SK-N-SH treated with all-trans-retinoic acid at 6 μM for 48 hours (cell line): ENCODE results near the gene NUBPL.

Experiments
- ATAC-seq: fragments of 200-7000 bp; cut with Tn5 transposase; 3 replicates; pipeline ENCODE4 v1.9.1; 2020; ENCODE audit warnings: mild to moderate bottlenecking, moderate library complexity
- ARNTL ChIP-seq: fragments of 450-650 bp; formaldehyde crosslinking; IDR thresholded peaks from 2 replicates; pipeline ENCODE4 v1.5.0; 2020; ENCODE audit warnings: low read depth, mild to moderate bottlenecking, moderate library complexity, borderline replicate concordance
- BACH2 ChIP-seq: fragments of 250-450 bp; sonication (Bioruptor Pico); IDR thresholded peaks from 2 replicates; pipeline ENCODE4 v1.9.0; 2021; ENCODE audit warnings: mild to moderate bottlenecking, borderline replicate concordance
- ESRRG ChIP-seq: fragments of 250-450 bp; sonication (Bioruptor Pico); IDR thresholded peaks from 2 replicates; pipeline ENCODE4 v1.6.1; 2021; ENCODE audit warnings: mild to moderate bottlenecking
- GLIS3 ChIP-seq: fragments of 250-450 bp; sonication (Bioruptor Pico); IDR thresholded peaks from 2 replicates; pipeline ENCODE4 v1.5.0; 2020; ENCODE audit warnings: mild to moderate bottlenecking, moderate library complexity
- OSR1 ChIP-seq: fragments of 250-450 bp; sonication (Bioruptor Pico); IDR thresholded peaks from 2 replicates; pipeline ENCODE4 v1.8.0; 2022; ENCODE audit warnings: moderate library complexity, mild to moderate bottlenecking, inconsistent platforms
- POU6F1 ChIP-seq: fragments of 250-450 bp; sonication (Bioruptor Pico); IDR thresholded peaks from 2 replicates; pipeline ENCODE4 v1.8.0; 2021; ENCODE audit warnings: low read depth, mild to moderate bottlenecking, moderate library complexity, borderline replicate concordance
- PPARA ChIP-seq: fragments of 250-450 bp; sonication (Bioruptor Pico); IDR thresholded peaks from 2 replicates; pipeline ENCODE4 v1.5.0; 2020; ENCODE audit warnings: mild to moderate bottlenecking, borderline replicate concordance
- SNAI2 ChIP-seq: fragments of 250-450 bp; sonication (Bioruptor Pico); IDR thresholded peaks from 2 replicates; pipeline ENCODE4 v1.5.0; 2020; ENCODE audit warnings: mild to moderate bottlenecking, moderate library complexity
- TCF4 ChIP-seq: fragments of 250-450 bp; sonication (Bioruptor Pico); IDR thresholded peaks from 2 replicates; pipeline ENCODE4 v1.8.0; 2021; ENCODE audit warnings: mild to moderate bottlenecking, moderate library complexity, borderline replicate concordance
- TOX ChIP-seq: fragments of 250-450 bp; sonication (Bioruptor Pico); IDR thresholded peaks from 2 replicates; pipeline ENCODE4 v1.8.0; 2021; ENCODE audit warnings: mild to moderate bottlenecking, moderate library complexity, borderline replicate concordance
- ZC3H10 ChIP-seq: fragments of 250-450 bp; sonication (Bioruptor Pico); IDR thresholded peaks from 2 replicates; pipeline ENCODE4 v1.5.1; 2021; ENCODE audit warnings: mild to moderate bottlenecking, moderate library complexity
- ZFP3 ChIP-seq: fragments of 250-450 bp; sonication (Bioruptor Pico); IDR thresholded peaks from 2 replicates; pipeline ENCODE4 v1.5.0; 2020; ENCODE audit warnings: mild to moderate bottlenecking, moderate library complexity
- ZFP30 ChIP-seq: fragments of 450-650 bp; formaldehyde crosslinking; IDR thresholded peaks from 2 replicates; pipeline ENCODE4 v1.5.0; 2022; ENCODE audit warnings: mild to moderate bottlenecking, moderate library complexity
- ZNF565 ChIP-seq: fragments of 450-650 bp; formaldehyde crosslinking; conservative IDR thresholded peaks from 2 replicates; pipeline ENCODE4 v1.5.0; 2020; ENCODE audit warnings: low read depth, mild to moderate bottlenecking, moderate library complexity
- ZNF70 ChIP-seq: fragments of 450-650 bp; formaldehyde crosslinking; IDR thresholded peaks from 2 replicates; pipeline ENCODE4 v1.5.0; 2020; ENCODE audit warnings: mild to moderate bottlenecking, moderate library complexity
- ZNF8 ChIP-seq: fragments of 450-650 bp; formaldehyde crosslinking; IDR thresholded peaks from 2 replicates; pipeline ENCODE4 v1.5.0; 2020; ENCODE audit warnings: mild to moderate bottlenecking, moderate library complexity
- TF ChIP-seq, protein P1 (sequence below): fragments of 250-450 bp; sonication (Bioruptor Pico); IDR thresholded peaks from 2 replicates; pipeline ENCODE4 v1.5.0; 2020; ENCODE audit warnings: mild to moderate bottlenecking, moderate library complexity
- TF ChIP-seq, protein P2 (sequence below): fragments of 250-450 bp; sonication (Bioruptor Pico); IDR thresholded peaks from 2 replicates; pipeline ENCODE4 v1.5.1; 2020; ENCODE audit warnings: low read depth, mild to moderate bottlenecking, moderate library complexity
- TF ChIP-seq, protein P3 (sequence below): fragments of 250-450 bp; sonication (Bioruptor Pico); IDR thresholded peaks from 2 replicates; pipeline ENCODE4 v1.5.1; 2021; ENCODE audit warnings: mild to moderate bottlenecking, moderate library complexity
- TF ChIP-seq, protein P4 (sequence below): fragments of 250-450 bp; sonication (Bioruptor Pico); IDR thresholded peaks from 2 replicates; pipeline ENCODE4 v1.8.0; 2020; ENCODE audit warnings: mild to moderate bottlenecking, moderate library complexity, borderline replicate concordance

The NUBPL gene

GRCh38 chr14:31876741-31877140 lies 315.5 kb downstream of the NUBPL start:
- TF ChIP-seq TCF4 (CRISPR knock-in tag) (no peak), SNAI2 (CRISPR knock-in tag) (no peak), GLIS3 (CRISPR knock-in tag) (no peak), POU6F1 (CRISPR knock-in tag) (no peak), ESRRG (CRISPR knock-in tag) (no peak), BACH2 (no peak), ZNF8 (CRISPR knock-in tag) (no peak), OSR1 (no peak), ARNTL (CRISPR knock-in tag) (no peak), ZFP3 (CRISPR knock-in tag) (no peak), ZNF565 (CRISPR knock-in tag) (no peak), TOX (CRISPR knock-in tag) (no peak), ZC3H10 (CRISPR knock-in tag) (no peak), ZNF70 (no peak), PPARA (CRISPR knock-in tag) (no peak), ZFP30 (no peak)
- TF ChIP-seq, protein P1, sequence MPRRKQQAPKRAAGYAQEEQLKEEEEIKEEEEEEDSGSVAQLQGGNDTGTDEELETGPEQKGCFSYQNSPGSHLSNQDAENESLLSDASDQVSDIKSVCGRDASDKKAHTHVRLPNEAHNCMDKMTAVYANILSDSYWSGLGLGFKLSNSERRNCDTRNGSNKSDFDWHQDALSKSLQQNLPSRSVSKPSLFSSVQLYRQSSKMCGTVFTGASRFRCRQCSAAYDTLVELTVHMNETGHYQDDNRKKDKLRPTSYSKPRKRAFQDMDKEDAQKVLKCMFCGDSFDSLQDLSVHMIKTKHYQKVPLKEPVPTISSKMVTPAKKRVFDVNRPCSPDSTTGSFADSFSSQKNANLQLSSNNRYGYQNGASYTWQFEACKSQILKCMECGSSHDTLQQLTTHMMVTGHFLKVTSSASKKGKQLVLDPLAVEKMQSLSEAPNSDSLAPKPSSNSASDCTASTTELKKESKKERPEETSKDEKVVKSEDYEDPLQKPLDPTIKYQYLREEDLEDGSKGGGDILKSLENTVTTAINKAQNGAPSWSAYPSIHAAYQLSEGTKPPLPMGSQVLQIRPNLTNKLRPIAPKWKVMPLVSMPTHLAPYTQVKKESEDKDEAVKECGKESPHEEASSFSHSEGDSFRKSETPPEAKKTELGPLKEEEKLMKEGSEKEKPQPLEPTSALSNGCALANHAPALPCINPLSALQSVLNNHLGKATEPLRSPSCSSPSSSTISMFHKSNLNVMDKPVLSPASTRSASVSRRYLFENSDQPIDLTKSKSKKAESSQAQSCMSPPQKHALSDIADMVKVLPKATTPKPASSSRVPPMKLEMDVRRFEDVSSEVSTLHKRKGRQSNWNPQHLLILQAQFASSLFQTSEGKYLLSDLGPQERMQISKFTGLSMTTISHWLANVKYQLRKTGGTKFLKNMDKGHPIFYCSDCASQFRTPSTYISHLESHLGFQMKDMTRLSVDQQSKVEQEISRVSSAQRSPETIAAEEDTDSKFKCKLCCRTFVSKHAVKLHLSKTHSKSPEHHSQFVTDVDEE: no peak
- TF ChIP-seq, protein P2, sequence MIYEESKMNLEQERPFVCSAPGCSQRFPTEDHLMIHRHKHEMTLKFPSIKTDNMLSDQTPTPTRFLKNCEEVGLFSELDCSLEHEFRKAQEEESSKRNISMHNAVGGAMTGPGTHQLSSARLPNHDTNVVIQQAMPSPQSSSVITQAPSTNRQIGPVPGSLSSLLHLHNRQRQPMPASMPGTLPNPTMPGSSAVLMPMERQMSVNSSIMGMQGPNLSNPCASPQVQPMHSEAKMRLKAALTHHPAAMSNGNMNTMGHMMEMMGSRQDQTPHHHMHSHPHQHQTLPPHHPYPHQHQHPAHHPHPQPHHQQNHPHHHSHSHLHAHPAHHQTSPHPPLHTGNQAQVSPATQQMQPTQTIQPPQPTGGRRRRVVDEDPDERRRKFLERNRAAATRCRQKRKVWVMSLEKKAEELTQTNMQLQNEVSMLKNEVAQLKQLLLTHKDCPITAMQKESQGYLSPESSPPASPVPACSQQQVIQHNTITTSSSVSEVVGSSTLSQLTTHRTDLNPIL: no peak
- TF ChIP-seq, protein P3, sequence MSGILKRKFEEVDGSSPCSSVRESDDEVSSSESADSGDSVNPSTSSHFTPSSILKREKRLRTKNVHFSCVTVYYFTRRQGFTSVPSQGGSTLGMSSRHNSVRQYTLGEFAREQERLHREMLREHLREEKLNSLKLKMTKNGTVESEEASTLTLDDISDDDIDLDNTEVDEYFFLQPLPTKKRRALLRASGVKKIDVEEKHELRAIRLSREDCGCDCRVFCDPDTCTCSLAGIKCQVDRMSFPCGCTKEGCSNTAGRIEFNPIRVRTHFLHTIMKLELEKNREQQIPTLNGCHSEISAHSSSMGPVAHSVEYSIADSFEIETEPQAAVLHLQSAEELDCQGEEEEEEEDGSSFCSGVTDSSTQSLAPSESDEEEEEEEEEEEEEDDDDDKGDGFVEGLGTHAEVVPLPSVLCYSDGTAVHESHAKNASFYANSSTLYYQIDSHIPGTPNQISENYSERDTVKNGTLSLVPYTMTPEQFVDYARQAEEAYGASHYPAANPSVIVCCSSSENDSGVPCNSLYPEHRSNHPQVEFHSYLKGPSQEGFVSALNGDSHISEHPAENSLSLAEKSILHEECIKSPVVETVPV (CRISPR knock-in tag): no peak
- TF ChIP-seq, all 23 proteins: peak for 0
- ATAC-seq: no peak

- no peak for ATAC-seq
- TF ChIP-seq ZNF565 (CRISPR knock-in tag) (no peak), PPARA (CRISPR knock-in tag) (no peak), ZNF70 (no peak), GLIS3 (CRISPR knock-in tag) (no peak), ESRRG (CRISPR knock-in tag) (no peak), POU6F1 (CRISPR knock-in tag) (no peak), TOX (CRISPR knock-in tag) (no peak)
- TF ChIP-seq, protein P2: no peak
- TF ChIP-seq, protein P4, sequence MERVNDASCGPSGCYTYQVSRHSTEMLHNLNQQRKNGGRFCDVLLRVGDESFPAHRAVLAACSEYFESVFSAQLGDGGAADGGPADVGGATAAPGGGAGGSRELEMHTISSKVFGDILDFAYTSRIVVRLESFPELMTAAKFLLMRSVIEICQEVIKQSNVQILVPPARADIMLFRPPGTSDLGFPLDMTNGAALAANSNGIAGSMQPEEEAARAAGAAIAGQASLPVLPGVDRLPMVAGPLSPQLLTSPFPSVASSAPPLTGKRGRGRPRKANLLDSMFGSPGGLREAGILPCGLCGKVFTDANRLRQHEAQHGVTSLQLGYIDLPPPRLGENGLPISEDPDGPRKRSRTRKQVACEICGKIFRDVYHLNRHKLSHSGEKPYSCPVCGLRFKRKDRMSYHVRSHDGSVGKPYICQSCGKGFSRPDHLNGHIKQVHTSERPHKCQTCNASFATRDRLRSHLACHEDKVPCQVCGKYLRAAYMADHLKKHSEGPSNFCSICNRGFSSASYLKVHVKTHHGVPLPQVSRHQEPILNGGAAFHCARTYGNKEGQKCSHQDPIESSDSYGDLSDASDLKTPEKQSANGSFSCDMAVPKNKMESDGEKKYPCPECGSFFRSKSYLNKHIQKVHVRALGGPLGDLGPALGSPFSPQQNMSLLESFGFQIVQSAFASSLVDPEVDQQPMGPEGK (CRISPR knock-in tag): no peak
These were observed 316.1 kb downstream of the NUBPL start for GRCh38 chr14:31877255-31877798.
